IMR-90 (cell line): Measurements from ENCODE around the gene PCIF1. TPM values are rescaled to one million over a fixed set of nuclear protein-coding genes. Genes with fewer than 3 reads are reported as not detected.

Experiments used
- BHLHE40 ChIP-seq: fragments of 150-350 bp; IDR thresholded peaks from 2 replicates; pipeline ENCODE4 v1.6.1; 2016; ENCODE audit warnings: mild to moderate bottlenecking, low read depth, low read length
- CEBPB ChIP-seq: IDR thresholded peaks from 2 replicates; pipeline ENCODE4 v1.6.1; 2012; ENCODE audit warnings: low read depth, low read length, improper control_type of control experiment
- CHD1 ChIP-seq: IDR thresholded peaks from 2 replicates; pipeline ENCODE4 v1.6.1; 2012; ENCODE audit warnings: low read depth, low read length, improper control_type of control experiment
- MXI1 ChIP-seq: IDR thresholded peaks from 2 replicates; pipeline ENCODE4 v1.6.1; 2012; ENCODE audit warnings: low read depth, mild to moderate bottlenecking, low read length, moderate library complexity, borderline replicate concordance
- polyA plus RNA-seq, 3 experiments: library from polyadenylated mRNA; depleted of rRNA; stranded (reverse); fragments of >200 nt; gene quantifications; 2 replicates each; pipeline ENCODE4 v1.2.3, GENCODE V29; 2012; ENCODE audit warnings: low replicate concordance in 1 of 3
- total RNA-seq: library from RNA; depleted of rRNA; stranded (reverse); fragments of >200 nt; gene quantifications from 2 replicates; pipeline ENCODE4 v1.2.3, GENCODE V29; 2012
- TF ChIP-seq, protein P1 (sequence below): fragments of 150-350 bp; IDR thresholded peaks from 2 replicates; pipeline ENCODE4 v1.6.1; 2017; ENCODE audit warnings: mild to moderate bottlenecking, antibody characterized with exemption, low read length, low read depth

The PCIF1 gene
- total and polyA plus RNA-seq, 2 of the 4 experiments (the other 2 are of a cell fraction), result 5.4 to 18.3 TPM

DNA sequence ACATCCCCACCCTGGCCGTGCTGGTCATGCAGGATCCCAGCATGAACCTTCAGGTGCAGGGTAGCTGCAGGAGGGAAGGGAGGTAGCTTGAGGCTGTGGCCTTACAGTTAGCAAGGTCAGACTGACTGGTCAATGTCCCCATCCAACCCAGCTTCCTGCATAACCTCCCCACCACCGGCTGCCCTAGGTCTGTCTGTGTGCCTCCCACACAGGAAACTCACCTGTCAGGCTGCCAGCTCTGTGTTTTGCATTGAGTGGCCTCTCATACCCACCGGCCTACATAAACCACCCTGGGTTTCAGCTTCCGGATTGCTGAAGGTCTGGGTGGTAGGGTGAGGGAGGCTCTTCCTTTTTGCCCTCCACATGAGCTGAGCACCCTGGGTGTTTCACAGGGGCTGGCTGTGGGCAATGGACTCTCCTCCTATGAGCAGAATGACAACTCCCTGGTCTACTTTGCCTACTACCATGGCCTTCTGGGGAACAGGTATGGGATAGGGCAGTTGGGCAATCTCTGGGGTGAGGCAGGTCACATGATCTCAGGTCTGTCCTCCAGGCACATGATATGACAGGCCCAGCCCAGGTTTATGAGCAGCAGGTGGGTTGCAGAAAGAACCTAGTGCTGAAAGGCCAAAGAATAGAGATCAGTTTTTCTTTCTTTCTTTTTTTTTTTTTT is 41.5 kb upstream of the PCIF1 start (continued):
- TF ChIP-seq CEBPB (no peak), CHD1 (no peak), BHLHE40 (no peak), MXI1 (no peak)
- TF ChIP-seq, protein P1, sequence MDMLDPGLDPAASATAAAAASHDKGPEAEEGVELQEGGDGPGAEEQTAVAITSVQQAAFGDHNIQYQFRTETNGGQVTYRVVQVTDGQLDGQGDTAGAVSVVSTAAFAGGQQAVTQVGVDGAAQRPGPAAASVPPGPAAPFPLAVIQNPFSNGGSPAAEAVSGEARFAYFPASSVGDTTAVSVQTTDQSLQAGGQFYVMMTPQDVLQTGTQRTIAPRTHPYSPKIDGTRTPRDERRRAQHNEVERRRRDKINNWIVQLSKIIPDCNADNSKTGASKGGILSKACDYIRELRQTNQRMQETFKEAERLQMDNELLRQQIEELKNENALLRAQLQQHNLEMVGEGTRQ, result no peak
